Lung (tissue), 12 donors: Measurements from ENCODE around the gene SMTNL2. TPM values are rescaled to one million over a fixed set of nuclear protein-coding genes. Genes with fewer than 3 reads are reported as not detected.
A peak's percentile ranks its signal among the peaks of the same experiment; 100 is the strongest.

Source experiments
- ATAC-seq: fragments of 200-7000 bp; cut with Tn5 transposase; one replicate; pipeline ENCODE4 v1.9.1; 2020; ENCODE audit warnings: moderate number of reproducible peaks; ENCODE audit not compliant: insufficient read depth, low FRiP score
- DNase-seq, 3 donors: peaks; one replicate each; pipeline ENCODE4 v3.0.0-alpha.2; 2013 to 2017
- H3K27ac ChIP-seq, 2 donors: one replicate each; pipeline ENCODE4 v1.5.1; 2013; ENCODE audit warnings: mild to moderate bottlenecking in 2 of 2, moderate library complexity in 2 of 2, control low read depth in 1 of 2, inconsistent platforms in 1 of 2, low read depth in 1 of 2, low read length in 1 of 2
- H3K27me3 ChIP-seq, 3 donors: one replicate each; pipeline ENCODE4 v1.5.1; 2013; ENCODE audit warnings: low read length in 2 of 3; ENCODE audit not compliant: control insufficient read depth in 3 of 3, insufficient read depth in 3 of 3
- H3K36me3 ChIP-seq, 4 donors: one replicate each; pipeline ENCODE4 v1.5.1; 2013; ENCODE audit warnings: low read length in 4 of 4, mild to moderate bottlenecking in 1 of 4, moderate library complexity in 1 of 4; ENCODE audit not compliant: control insufficient read depth in 4 of 4, insufficient read depth in 4 of 4
- H3K4me1 ChIP-seq, 5 donors: one replicate each; pipeline ENCODE4 v1.5.1; 2013; ENCODE audit warnings: low read length in 5 of 5, mild to moderate bottlenecking in 2 of 5, moderate library complexity in 1 of 5; ENCODE audit not compliant: control insufficient read depth in 5 of 5, insufficient read depth in 5 of 5
- H3K4me3 ChIP-seq: one replicate; pipeline ENCODE4 v1.5.1; 2013; ENCODE audit warnings: mild to moderate bottlenecking, control low read depth, moderate library complexity
- H3K9ac ChIP-seq, 2 donors: one replicate each; pipeline ENCODE4 v1.5.1; 2013; ENCODE audit warnings: low read length in 2 of 2, control low read depth in 1 of 2; ENCODE audit not compliant: insufficient read depth in 1 of 2
- H3K9me3 ChIP-seq, 4 donors: one replicate each; pipeline ENCODE4 v1.5.1; 2013; ENCODE audit warnings: low read length in 3 of 4, mild to moderate bottlenecking in 1 of 4, moderate library complexity in 1 of 4; ENCODE audit not compliant: control insufficient read depth in 4 of 4, insufficient read depth in 3 of 4
- CTCF ChIP-seq: IDR thresholded peaks from 2 replicates; pipeline ENCODE4 v1.5.1; 2012; ENCODE audit warnings: mild to moderate bottlenecking; ENCODE audit errors: control extremely low read depth, extremely low read depth
- WGBS, 2 donors: extraction: QIAGEN DNeasy Blood & Tissue Kit; methylation state at CpG; one replicate each; pipeline ENCODE4 v1.1.7; 2013; 5-methylcytosine and 5-hydroxymethylcytosine counted together
- polyA plus RNA-seq, 2 donors: library from polyadenylated mRNA; stranded (reverse); fragments of 200-250 nt; gene quantifications; one replicate each; pipeline ENCODE4 v1.2.1, GENCODE V29; 2013
- total RNA-seq, 2 donors: library from RNA; depleted of rRNA in 1 of 2; stranded (reverse); fragments of >200 nt in 1 of 2; gene quantifications; one replicate each; pipeline ENCODE4 v1.2.1, GENCODE V29; 2014 to 2021
- donor health status: control.
- donor health status: control.
- donor health status: Bipolar disorder and iron deficiency.
- donor health status: healthy.
- donor health status: DM: yes; HTN: yes; CAD: no.

The SMTNL2 gene
- total and polyA plus RNA-seq, 4 donors: 1.5 to 18.1 (median 6.9) TPM

DNA sequence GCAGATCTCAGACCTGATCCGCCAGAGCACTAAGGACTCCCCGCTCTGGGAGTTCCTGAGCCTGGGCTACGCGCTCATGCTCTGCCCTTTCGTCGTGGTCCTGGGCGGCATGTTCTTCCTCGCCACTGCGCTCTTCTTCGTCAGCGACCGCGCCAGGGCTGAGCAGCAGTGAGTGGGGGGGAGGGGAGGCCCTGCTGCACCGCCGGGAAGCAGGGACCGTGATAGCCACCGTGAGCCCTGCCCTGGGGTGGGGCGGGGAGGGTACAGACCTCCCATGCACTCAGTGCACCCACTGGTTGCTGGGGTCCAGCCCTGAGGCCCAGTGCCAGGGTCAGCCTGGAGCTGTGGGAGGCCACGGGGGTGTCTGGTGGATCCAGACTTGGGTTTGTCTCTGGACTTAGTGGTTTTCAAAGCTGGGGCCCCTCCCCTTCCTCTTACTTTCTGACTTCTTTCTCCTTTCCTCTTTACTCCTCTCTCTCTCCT is 48.0 kb upstream of the SMTNL2 start:
- peaks cover 0 to 40% (median 6%) of the 10 kb centered on the region in 4 donors for H3K36me3 ChIP-seq
- 54 to 55% methylated on average over 16 to 19 of the region's 19 CpGs for WGBS, 2 donors
- H3K9me3 ChIP-seq: no peaks in the 10 kb centered on the region
- peaks cover 0 to 30% (median 16%) of the 10 kb centered on the region in 5 donors for H3K4me1 ChIP-seq
- peak; percentile 1 for ATAC-seq
- no peaks in the 10 kb centered on the region for H3K27me3 ChIP-seq
- no peak overlapping the region for H3K9ac ChIP-seq
- no peak for DNase-seq
- peak overlapping the region; percentile 51 to 79 for H3K27ac ChIP-seq
- no peak for TF ChIP-seq CTCF
- H3K4me3 ChIP-seq: no peak overlapping the region

GRCh38 chr17:4536742-4537411 is 47.5 kb upstream of the SMTNL2 start:
- no peak for DNase-seq
- ATAC-seq: peak; percentile 17
- WGBS, 2 donors: 37 to 50% methylated on average over 18 of the region's 18 CpGs
- Histone ChIP-seq H3K27me3 (no peaks in the 10 kb centered on the region), H3K4me3 (no peak overlapping the region), H3K27ac (peak overlapping the region; percentile 51 to 79), H3K4me1 (peaks cover 0 to 27% (median 16%) of the 10 kb centered on the region in 5 donors), H3K9ac (no peak overlapping the region), H3K36me3 (peaks cover 0 to 46% (median 7%) of the 10 kb centered on the region in 4 donors), H3K9me3 (no peaks in the 10 kb centered on the region)
- TF ChIP-seq CTCF: no peak

DNA sequence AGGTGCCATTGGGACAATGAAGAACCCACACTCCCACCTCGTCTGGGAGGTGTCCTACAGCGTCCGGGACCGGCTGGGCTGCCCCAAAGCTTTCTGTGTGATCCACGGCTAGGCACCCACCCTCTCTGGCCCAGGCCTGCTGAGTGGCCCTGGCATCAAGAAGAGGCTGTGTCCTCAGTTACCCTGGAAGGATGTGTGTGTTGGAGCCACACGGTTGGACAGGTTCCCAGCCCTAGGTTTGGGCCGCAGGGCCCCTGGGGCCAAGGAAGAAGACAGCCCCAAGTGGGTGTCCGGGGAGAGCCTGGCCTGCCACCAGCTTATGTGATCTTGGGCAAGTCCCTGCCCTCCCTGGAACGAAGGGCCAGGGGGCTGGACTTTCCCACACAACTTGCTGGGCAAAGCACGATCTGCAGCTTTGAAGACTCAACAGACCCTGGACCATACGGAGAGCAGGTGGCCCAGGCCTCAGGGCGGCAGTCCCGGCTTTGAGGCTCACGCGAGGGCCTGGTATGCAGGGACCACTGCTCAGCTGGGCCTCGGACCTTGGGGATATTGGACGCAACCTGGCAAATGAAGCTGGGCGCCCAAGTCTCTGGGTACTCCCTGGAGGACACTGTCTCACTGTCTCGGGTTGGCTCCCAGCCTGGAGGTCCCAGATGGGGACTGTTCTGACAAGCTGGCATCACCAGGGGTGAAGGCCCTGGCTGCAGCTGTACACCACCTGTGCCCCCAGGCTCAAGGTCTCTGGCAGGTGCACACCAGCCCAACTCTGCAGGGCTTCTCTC is 46.7 kb upstream of the SMTNL2 start:
- 68% methylated on average over 19 of the region's 19 CpGs for WGBS, 2 donors
- peak overlapping the region; percentile 24 to 79 for H3K27ac ChIP-seq
- H3K9ac ChIP-seq: no peak overlapping the region
- peaks cover 0 to 27% (median 16%) of the 10 kb centered on the region in 5 donors for H3K4me1 ChIP-seq
- DNase-seq (no peak), ATAC-seq (no peak)
- no peaks in the 10 kb centered on the region for H3K9me3 ChIP-seq
- no peak for TF ChIP-seq CTCF
- no peaks in the 10 kb centered on the region for H3K27me3 ChIP-seq
- peaks cover 0 to 53% (median 10%) of the 10 kb centered on the region in 4 donors for H3K36me3 ChIP-seq
- no peak overlapping the region for H3K4me3 ChIP-seq
